ENCODE results near the gene POLE2.
A peak's percentile ranks its signal among the peaks of the same experiment; 100 is the strongest.
"Not testable (repeated sequence)": the region's sequence is repeated elsewhere in the genome, so short reads cannot be mapped to it uniquely, and the experiment has no call there.

Gene POLE2

DNA sequence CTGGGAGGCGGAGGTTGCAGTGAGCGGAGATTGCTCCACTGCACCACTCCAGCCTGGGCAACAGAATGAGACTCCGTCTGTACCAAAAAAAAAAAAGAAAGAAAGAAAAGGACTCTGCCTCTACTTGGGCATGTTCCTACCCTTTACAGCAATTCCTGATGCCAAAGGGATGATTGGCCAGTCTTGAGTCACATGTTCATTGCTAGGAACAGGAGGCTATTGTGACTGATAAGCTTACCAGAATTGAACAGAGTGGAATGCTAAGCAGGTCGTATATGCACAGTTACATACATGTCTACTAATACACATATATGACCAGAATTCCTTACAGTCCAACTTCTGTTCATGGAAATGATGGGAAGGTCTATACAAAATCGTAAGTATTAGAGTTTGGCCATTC lies 39.2 kb upstream of the POLE2 start:
- TF ChIP-seq, protein P1, sequence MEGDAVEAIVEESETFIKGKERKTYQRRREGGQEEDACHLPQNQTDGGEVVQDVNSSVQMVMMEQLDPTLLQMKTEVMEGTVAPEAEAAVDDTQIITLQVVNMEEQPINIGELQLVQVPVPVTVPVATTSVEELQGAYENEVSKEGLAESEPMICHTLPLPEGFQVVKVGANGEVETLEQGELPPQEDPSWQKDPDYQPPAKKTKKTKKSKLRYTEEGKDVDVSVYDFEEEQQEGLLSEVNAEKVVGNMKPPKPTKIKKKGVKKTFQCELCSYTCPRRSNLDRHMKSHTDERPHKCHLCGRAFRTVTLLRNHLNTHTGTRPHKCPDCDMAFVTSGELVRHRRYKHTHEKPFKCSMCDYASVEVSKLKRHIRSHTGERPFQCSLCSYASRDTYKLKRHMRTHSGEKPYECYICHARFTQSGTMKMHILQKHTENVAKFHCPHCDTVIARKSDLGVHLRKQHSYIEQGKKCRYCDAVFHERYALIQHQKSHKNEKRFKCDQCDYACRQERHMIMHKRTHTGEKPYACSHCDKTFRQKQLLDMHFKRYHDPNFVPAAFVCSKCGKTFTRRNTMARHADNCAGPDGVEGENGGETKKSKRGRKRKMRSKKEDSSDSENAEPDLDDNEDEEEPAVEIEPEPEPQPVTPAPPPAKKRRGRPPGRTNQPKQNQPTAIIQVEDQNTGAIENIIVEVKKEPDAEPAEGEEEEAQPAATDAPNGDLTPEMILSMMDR (tag by site-specific recombination; IDR thresholded peaks at IDR 0.05), result no peak
- TF ChIP-seq, protein P2, sequence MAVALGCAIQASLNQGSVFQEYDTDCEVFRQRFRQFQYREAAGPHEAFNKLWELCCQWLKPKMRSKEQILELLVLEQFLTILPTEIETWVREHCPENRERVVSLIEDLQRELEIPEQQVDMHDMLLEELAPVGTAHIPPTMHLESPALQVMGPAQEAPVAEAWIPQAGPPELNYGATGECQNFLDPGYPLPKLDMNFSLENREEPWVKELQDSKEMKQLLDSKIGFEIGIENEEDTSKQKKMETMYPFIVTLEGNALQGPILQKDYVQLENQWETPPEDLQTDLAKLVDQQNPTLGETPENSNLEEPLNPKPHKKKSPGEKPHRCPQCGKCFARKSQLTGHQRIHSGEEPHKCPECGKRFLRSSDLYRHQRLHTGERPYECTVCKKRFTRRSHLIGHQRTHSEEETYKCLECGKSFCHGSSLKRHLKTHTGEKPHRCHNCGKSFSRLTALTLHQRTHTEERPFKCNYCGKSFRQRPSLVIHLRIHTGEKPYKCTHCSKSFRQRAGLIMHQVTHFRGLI (tag by site-specific recombination; IDR thresholded peaks at IDR 0.05), result no peak
- no peak for TF ChIP-seq ZNF10 (tag by site-specific recombination; IDR thresholded peaks at IDR 0.05)
- TF ChIP-seq ZNF274 (IDR thresholded peaks at IDR 0.05; ENCODE audit: low read length), result no peak
- no peak for TF ChIP-seq ZNF274 (tag by site-specific recombination; IDR thresholded peaks at IDR 0.05; ENCODE audit: borderline replicate concordance)
- no peak for TF ChIP-seq ZNF473 (tag by site-specific recombination; IDR thresholded peaks at IDR 0.05)
- no peak for TF ChIP-seq ZNF544 (tag by site-specific recombination; IDR thresholded peaks at IDR 0.05)
- CTCF ChIA-PET, result no interaction called here
- POLR2A ChIA-PET, result interaction anchor here (0.6 to 0.7 kb wide), 2 partner anchors 45 to 154 kb away, joined by 3 read pairs; no protein-coding TSS in a partner anchor
- H3K27ac ChIP-seq (ENCODE audit: extremely low read depth, low read depth, low read length), result no peak overlapping the region
- no peaks in the 10 kb centered on the region for H3K36me3 ChIP-seq (ENCODE audit: control insufficient read depth in 2 of 2, insufficient read depth in 1 of 2, low read length in 2 of 2)
- H3K4me3 ChIP-seq (ENCODE audit: low read depth, low read length), result no peak overlapping the region
- no peaks in the 10 kb centered on the region for H3K9me3 ChIP-seq (ENCODE audit: control insufficient read depth, insufficient read depth, low read depth, low read length)
- H3K4me1 ChIP-seq (ENCODE audit: control insufficient read depth, insufficient read depth, low read length), result no peaks in the 10 kb centered on the region

DNA sequence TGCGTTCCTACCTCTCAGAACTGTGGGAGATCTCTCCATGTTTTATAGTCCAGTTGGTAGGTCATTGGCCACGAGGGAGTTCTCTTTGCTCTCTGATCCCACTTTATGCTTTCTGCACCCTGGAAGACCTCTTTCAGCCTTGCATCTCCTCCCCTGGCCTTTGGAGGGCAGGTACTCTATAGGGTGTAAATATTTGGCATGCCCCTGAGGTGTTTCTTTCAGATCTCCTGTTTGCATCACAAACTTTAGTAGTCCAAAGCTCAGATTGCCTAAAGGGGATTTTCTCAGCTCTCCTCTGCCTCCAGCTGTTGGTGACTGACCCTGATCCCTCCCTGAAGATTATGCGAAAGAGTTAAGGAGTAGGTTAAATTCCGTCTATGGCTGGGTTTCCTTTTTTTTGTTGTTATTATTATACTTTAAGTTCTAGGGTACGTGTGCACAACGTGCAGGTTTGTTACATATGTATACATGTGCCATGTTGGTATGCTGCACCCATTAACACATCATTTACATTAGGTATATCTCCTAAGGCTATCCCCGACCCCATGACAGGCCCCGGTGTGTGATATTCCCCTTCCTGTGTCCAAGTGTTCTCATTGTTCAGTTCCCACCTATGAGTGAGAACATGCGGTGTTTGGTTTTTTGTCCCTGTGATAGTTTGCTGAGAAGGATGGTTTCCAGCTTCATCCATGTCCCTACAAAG lies 33.9 kb upstream of the POLE2 start:
- H3K36me3 ChIP-seq (ENCODE audit: control insufficient read depth in 2 of 2, insufficient read depth in 1 of 2, low read length in 2 of 2); H3K4me3 ChIP-seq (ENCODE audit: low read depth, low read length); CTCF ChIA-PET; POLR2A ChIA-PET; H3K4me1 ChIP-seq (ENCODE audit: control insufficient read depth, insufficient read depth, low read length); H3K27ac ChIP-seq (ENCODE audit: extremely low read depth, low read depth, low read length); H3K9me3 ChIP-seq (ENCODE audit: control insufficient read depth, insufficient read depth, low read depth, low read length): not testable (repeated sequence)

DNA sequence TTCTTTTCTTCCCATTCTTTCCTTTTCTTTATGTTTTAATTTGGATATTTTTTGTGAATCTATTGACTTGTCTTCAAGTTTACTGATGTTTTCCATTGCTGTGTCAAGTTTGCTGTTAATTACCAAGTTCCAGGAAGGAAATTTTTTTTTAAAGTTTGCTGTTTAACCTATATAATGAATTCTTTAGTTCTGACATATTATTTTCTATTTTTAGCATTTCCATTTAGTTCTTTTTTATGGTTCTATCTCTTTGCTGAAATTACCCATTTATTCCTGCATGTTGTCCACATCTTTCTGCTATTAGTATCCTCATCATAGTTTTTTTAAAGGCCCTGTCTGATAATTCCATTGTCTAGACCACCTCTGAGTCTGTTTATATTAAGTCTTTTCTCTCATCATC lies 32.7 kb upstream of the POLE2 start:
- no peaks in the 10 kb centered on the region for H3K4me1 ChIP-seq (ENCODE audit: control insufficient read depth, insufficient read depth, low read length)
- no peaks in the 10 kb centered on the region for H3K36me3 ChIP-seq (ENCODE audit: control insufficient read depth in 2 of 2, insufficient read depth in 1 of 2, low read length in 2 of 2)
- no peak overlapping the region for H3K27ac ChIP-seq (ENCODE audit: extremely low read depth, low read depth, low read length)
- ChIA-PET POLR2A (no interaction called here), CTCF (no interaction called here)
- no peak overlapping the region for H3K4me3 ChIP-seq (ENCODE audit: low read depth, low read length)
- TF ChIP-seq ZNF133 (tag by site-specific recombination; IDR thresholded peaks at IDR 0.05), result peak; percentile 0; the same call in 1 of the 2 replicates
- TF ChIP-seq ZFHX2 (tag by site-specific recombination; conservative IDR thresholded peaks at IDR 0.05), result no peak
- H3K9me3 ChIP-seq (ENCODE audit: control insufficient read depth, insufficient read depth, low read depth, low read length), result no peaks in the 10 kb centered on the region; the same call in 1 of the 2 replicates

DNA sequence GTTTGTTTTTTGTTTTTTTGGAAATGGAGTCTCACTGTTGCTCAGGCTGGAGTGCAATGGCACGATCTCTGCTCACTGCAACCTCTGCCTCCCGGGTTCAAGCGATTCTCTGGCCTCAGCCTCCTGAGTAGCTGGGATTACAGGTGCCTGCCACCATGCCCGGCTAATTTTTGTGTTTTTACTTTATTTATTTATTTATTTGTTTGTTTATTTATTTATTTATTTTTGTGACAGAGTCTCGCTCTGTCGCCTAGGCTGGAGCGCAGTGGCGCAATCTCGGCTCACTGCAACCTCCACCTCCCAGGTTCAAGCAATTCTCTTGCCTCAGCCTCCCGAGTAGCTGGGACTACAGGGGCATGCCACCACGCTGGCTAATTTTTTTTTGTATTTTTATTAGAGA lies 23.0 kb upstream of the POLE2 start:
- H3K36me3 ChIP-seq (ENCODE audit: control insufficient read depth in 2 of 2, insufficient read depth in 1 of 2, low read length in 2 of 2); H3K9me3 ChIP-seq (ENCODE audit: control insufficient read depth, insufficient read depth, low read depth, low read length); H3K4me3 ChIP-seq (ENCODE audit: low read depth, low read length); H3K27ac ChIP-seq (ENCODE audit: extremely low read depth, low read depth, low read length); POLR2A ChIA-PET; H3K4me1 ChIP-seq (ENCODE audit: control insufficient read depth, insufficient read depth, low read length); CTCF ChIA-PET: not testable (repeated sequence)
- peak; percentile 53; the same call in 1 of the 2 replicates for TF ChIP-seq ZNF394 (tag by site-specific recombination; IDR thresholded peaks at IDR 0.05; ENCODE audit: borderline replicate concordance)
- TF ChIP-seq, protein P3, sequence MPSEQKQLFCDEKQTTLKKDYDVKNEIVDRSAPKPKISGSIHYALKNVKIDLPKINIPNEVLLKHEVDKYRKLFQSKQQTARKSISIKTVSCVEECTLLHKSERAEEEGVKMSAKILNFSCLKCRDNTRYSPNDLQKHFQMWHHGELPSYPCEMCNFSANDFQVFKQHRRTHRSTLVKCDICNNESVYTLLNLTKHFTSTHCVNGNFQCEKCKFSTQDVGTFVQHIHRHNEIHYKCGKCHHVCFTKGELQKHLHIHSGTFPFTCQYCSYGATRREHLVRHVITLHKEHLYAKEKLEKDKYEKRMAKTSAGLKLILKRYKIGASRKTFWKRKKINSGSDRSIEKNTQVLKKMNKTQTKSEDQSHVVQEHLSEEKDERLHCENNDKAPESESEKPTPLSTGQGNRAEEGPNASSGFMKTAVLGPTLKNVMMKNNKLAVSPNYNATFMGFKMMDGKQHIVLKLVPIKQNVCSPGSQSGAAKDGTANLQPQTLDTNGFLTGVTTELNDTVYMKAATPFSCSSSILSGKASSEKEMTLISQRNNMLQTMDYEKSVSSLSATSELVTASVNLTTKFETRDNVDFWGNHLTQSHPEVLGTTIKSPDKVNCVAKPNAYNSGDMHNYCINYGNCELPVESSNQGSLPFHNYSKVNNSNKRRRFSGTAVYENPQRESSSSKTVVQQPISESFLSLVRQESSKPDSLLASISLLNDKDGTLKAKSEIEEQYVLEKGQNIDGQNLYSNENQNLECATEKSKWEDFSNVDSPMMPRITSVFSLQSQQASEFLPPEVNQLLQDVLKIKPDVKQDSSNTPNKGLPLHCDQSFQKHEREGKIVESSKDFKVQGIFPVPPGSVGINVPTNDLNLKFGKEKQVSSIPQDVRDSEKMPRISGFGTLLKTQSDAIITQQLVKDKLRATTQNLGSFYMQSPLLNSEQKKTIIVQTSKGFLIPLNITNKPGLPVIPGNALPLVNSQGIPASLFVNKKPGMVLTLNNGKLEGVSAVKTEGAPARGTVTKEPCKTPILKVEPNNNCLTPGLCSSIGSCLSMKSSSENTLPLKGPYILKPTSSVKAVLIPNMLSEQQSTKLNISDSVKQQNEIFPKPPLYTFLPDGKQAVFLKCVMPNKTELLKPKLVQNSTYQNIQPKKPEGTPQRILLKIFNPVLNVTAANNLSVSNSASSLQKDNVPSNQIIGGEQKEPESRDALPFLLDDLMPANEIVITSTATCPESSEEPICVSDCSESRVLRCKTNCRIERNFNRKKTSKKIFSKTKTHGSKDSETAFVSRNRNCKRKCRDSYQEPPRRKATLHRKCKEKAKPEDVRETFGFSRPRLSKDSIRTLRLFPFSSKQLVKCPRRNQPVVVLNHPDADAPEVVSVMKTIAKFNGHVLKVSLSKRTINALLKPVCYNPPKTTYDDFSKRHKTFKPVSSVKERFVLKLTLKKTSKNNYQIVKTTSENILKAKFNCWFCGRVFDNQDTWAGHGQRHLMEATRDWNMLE (tag by site-specific recombination; conservative IDR thresholded peaks at IDR 0.05; ENCODE audit: low read depth), result peak; percentile 58
- TF ChIP-seq ZNF140 (tag by site-specific recombination; IDR thresholded peaks at IDR 0.05), result peak; percentile 50; the same call in 1 of the 2 replicates
- TF ChIP-seq ZNF426 (tag by site-specific recombination; IDR thresholded peaks at IDR 0.05), result peak; percentile 34
- TF ChIP-seq ZNF433 (tag by site-specific recombination; IDR thresholded peaks at IDR 0.05; ENCODE audit: low read depth), result peak; percentile 68
- peak; percentile 69 for TF ChIP-seq ZNF266 (tag by site-specific recombination; IDR thresholded peaks at IDR 0.05; ENCODE audit: low read depth)

Data from HEK293 (cell line).